AG04450 (cell line): ENCODE data around the gene HM13. TPM values are rescaled to one million over a fixed set of nuclear protein-coding genes. Genes with fewer than 3 reads are reported as not detected.

Experiments
- CTCF ChIA-PET: fragments of 300-600, 350-600 bp; formaldehyde crosslinking; extraction: SDS; loops from one replicate; lab custom pipeline; 2022; ENCODE audit warnings: antibody characterized with exemption, inconsistent platforms; lab: Charles Lee
- POLR2A ChIA-PET: fragments of 350-600 bp; formaldehyde crosslinking; extraction: SDS; loops from one replicate; lab custom pipeline; 2021; ENCODE audit warnings: antibody characterized with exemption, inconsistent platforms; lab: Yijun Ruan, JAX
- DNase-seq: peaks from one replicate; pipeline ENCODE4 v3.0.0-alpha.2; 2011; ENCODE audit warnings: low read depth, low spot score
- H3K27ac ChIP-seq: one replicate; pipeline ENCODE4 v1.5.1; 2012; ENCODE audit warnings: low read depth, low read length, control low read depth
- H3K27me3 ChIP-seq: one replicate; pipeline ENCODE4 v1.6.0; 2012; ENCODE audit warnings: low read length; ENCODE audit not compliant: control insufficient read depth, insufficient read depth
- H3K4me3 ChIP-seq: 2 replicates; pipeline ENCODE4 v1.5.1; 2011; ENCODE audit warnings: mild to moderate bottlenecking, low read depth, low read length, control low read depth
- H3K9me3 ChIP-seq: 2 replicates; pipeline ENCODE4 v1.5.1; 2012; ENCODE audit warnings: low read length; ENCODE audit not compliant: control insufficient read depth, insufficient read depth
- CTCF ChIP-seq: IDR thresholded peaks from 2 replicates; pipeline ENCODE4 v1.5.1; 2011; ENCODE audit warnings: low read depth, low read length, control low read depth, inconsistent platforms
- polyA plus RNA-seq: library from polyadenylated mRNA; depleted of rRNA; stranded (reverse); fragments of >200 nt; gene quantifications from 2 replicates; pipeline ENCODE4 v1.2.3, GENCODE V29; 2011

Gene HM13
- polyA plus RNA-seq, 1 experiment, result 167 TPM

- POLR2A ChIA-PET, result interaction anchor here (0.6 kb wide), 1 partner anchor 21 kb away, joined by 3 read pairs; no protein-coding TSS in a partner anchor
Observed at GRCh38 chr20:31522731-31523130, 8.5 kb downstream of the HM13 start.

DNA sequence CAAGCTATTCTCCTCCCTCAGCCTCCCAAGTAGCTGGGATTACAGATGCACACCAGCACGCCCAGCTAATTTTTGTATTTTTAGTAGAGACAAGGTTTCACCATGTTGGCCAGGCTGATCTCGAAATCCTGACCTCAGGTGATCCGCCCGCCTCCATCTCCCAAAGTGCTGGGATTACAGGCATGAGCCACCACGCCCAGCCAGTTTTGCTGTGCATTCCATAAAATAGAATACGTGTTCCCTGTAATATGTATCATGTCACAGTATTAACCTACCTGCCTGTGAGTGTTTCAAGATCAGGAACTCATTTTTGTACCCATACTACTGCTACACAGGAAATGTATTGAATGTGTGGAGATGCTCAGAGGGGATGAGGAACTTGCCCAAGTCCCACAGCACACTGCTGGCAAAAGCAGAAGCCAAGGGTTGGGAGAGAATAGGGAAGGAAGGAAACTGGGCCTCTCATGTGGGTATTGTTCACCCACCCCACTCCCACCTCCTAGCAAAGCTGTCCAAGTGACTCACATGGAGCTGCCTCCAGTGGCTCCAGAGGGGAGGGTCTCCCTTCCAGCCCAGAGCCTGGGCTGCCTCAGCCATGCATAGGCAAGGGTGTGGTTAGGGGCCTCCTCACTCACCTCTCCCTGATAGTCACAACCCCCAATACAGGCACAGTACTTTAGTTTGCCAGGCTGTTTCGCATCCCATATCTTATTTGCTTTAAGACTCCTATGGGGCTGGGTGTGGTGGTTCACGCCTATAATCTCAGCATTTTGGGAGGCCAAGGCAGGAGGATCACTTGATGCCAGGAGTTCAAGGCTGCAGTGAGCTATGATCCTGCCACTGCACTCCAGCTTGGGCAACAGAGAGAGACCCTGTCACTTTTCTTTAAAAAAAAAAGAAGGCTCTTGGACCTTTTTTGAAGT lies 9.4 kb downstream of the HM13 start:
- DNase-seq, result no peak
- CTCF ChIA-PET, result interaction anchor here (1.7 kb wide), 1 partner anchor 39 kb away, joined by 4 read pairs; no protein-coding TSS in a partner anchor
- Histone ChIP-seq H3K9me3 (no peaks in the 10 kb centered on the region), H3K4me3 (no peak overlapping the region), H3K27me3 (no peaks in the 10 kb centered on the region), H3K27ac (peak overlapping the region; percentile 31)
- POLR2A ChIA-PET, result interaction anchor here (0.6 kb wide), 2 partner anchors 12 to 20 kb away, joined by 3 to 6 read pairs; no protein-coding TSS in a partner anchor
- no peak for TF ChIP-seq CTCF

More at GRCh38 chr20:31522731-31523130, 8.5 kb downstream of the HM13 start:
- no peak for TF ChIP-seq CTCF
- H3K9me3 ChIP-seq, result no peaks in the 10 kb centered on the region
- no peak overlapping the region for H3K27ac ChIP-seq
- no peak for DNase-seq
- CTCF ChIA-PET, result interaction anchor here (0.9 to 1.7 kb wide), 2 partner anchors 8 to 40 kb away, joined by 3 to 4 read pairs; partner anchors contain the start of gene HM13
- H3K27me3 ChIP-seq, result no peaks in the 10 kb centered on the region
- H3K4me3 ChIP-seq, result no peak overlapping the region

DNA sequence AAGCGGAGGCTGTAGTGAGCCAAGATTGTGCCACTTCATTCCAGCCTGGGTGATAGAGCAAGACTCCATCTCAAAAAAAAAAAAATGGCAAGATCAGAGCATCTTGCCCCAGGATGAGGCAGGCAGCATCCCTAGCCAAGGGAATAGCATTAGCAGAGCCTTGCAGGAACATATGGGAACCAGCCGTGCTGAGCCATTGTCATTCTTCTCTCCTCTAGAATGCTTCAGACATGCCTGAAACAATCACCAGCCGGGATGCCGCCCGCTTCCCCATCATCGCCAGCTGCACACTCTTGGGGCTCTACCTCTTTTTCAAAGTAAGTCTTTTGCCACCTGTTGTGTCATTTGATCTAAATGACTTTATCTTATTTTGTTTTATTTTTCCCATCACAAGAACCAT lies 13.0 kb downstream of the HM13 start:
- CTCF ChIA-PET, result interaction anchor here (1.1 kb wide), 1 partner anchor 13 kb away, joined by 4 read pairs; the partner anchor contains the start of gene HM13
- no peak for TF ChIP-seq CTCF
- Histone ChIP-seq H3K4me3 (no peak overlapping the region), H3K27me3 (no peaks in the 10 kb centered on the region), H3K27ac (no peak overlapping the region), H3K9me3 (no peaks in the 10 kb centered on the region)
- POLR2A ChIA-PET, result no interaction called here
- DNase-seq, result no peak

GRCh38 chr20:31535298-31535697 lies 21.1 kb downstream of the HM13 start:
- no peaks in the 10 kb centered on the region for H3K9me3 ChIP-seq
- TF ChIP-seq CTCF, result no peak
- no peak overlapping the region for H3K4me3 ChIP-seq
- CTCF ChIA-PET, result no interaction called here
- no peak for DNase-seq
- H3K27me3 ChIP-seq, result no peaks in the 10 kb centered on the region
- POLR2A ChIA-PET, result no interaction called here
- no peak overlapping the region for H3K27ac ChIP-seq

GRCh38 chr20:31536575-31536974 lies 22.3 kb downstream of the HM13 start:
- Histone ChIP-seq H3K27me3 (no peaks in the 10 kb centered on the region), H3K4me3 (no peak overlapping the region), H3K9me3 (no peaks in the 10 kb centered on the region), H3K27ac (no peak overlapping the region)
- no peak for DNase-seq
- CTCF ChIA-PET, result interaction anchor here (1.5 kb wide), 1 partner anchor 76 kb away, joined by 5 read pairs; no protein-coding TSS in a partner anchor
- POLR2A ChIA-PET, result no interaction called here
- no peak for TF ChIP-seq CTCF
